GM10847 (cell line): ENCODE measurements around the gene DOCK3.

ENCODE experiments used
- POLR2A ChIP-seq: IDR thresholded peaks from 2 replicates; pipeline ENCODE4 v1.6.1; 2011; ENCODE audit not compliant: insufficient read length; ENCODE audit errors: extremely low read depth

Gene DOCK3

GRCh38 chr3:50644561-50644960 is 30.2 kb upstream of the DOCK3 start:
- TF ChIP-seq POLR2A: no peak

DNA sequence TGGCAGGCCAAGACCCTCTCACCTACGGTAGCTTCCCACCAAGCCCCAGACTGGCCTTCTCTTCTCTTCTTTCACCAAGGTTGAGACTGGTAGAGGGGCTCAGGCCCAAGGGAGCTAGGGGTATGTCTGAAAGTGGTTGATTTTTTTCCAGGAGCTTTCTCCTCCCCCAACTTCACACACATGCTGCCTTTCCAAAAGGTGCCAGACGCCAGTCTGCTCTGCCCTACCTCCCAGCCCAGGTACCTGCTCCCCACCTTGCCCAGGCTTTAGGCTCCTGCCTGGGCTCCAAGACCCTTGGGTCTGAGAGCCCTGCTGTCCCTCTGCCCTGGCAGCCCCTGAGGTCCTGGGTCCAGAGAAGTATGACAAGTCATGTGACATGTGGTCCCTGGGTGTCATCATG is 29.3 kb upstream of the DOCK3 start:
- no peak for TF ChIP-seq POLR2A

DNA sequence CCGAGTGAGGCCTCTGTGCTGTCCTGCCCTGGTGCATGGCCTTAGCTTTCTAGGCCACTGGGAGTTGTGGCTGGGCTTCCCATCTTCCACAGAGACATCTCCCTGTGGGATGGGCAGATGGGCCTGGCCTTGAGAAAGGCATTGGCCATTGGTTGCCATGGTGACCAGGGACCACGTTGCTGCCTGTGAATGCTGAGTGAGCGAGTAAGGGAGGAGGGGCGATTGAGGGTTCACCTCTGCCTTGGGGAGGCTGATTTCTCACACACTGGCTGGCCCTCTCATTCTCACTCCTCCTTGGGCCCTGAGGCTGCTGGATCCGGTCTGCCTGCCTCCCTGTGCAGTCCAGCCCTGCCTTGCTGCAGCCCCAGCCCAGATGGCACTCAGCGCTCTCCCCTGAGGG is 26.4 kb upstream of the DOCK3 start:
- TF ChIP-seq POLR2A: no peak

DNA sequence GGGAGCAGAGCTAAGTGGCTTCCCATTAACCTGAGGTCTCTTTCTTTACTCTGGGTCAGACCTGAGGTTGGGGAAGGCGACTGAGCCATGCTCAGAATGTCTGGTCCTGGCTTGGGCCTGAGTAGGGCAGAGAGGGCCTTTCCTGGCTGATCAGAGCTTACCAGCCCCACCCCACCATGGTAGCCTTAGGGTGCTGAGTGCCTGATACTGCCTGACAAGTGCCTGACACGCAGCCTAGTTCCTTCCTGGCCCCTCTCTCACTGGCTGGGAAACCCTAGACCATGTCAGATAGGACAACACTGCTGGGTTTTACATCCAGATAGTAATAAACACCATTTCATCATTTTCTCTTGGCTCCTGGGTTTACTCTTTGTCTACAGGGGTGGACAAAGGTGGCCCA is 25.8 kb upstream of the DOCK3 start:
- no peak for TF ChIP-seq POLR2A

- TF ChIP-seq POLR2A: no peak
These were observed 25.2 kb upstream of the DOCK3 start for GRCh38 chr3:50649451-50649931.

GRCh38 chr3:50650018-50650417 is 24.7 kb upstream of the DOCK3 start:
- no peak for TF ChIP-seq POLR2A

- TF ChIP-seq POLR2A: no peak
These were observed 23.3 kb upstream of the DOCK3 start for GRCh38 chr3:50651445-50651844.

- no peak for TF ChIP-seq POLR2A
These were observed 22.7 kb upstream of the DOCK3 start for GRCh38 chr3:50651920-50652529.

DNA sequence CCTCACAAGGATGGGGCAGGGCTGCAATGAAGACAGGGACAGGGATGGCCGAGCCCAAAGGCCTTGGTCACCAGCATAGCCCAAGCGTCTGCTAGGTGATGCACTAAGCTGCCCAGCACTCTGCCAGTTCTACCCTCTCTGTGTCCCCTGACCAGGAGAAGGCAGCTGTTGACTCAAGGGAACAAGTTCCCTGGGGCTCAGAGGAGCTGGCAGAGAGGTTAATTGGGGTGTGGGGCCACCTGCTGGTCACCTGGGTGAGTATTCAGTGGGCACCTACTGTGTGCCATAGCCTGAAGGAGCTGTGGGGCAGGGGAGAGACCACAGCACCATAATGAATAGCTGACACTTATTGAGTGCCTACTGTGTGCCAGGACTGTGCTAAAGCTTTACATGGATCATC is 22.0 kb upstream of the DOCK3 start:
- no peak for TF ChIP-seq POLR2A

- no peak for TF ChIP-seq POLR2A
These were observed 20.7 kb upstream of the DOCK3 start for GRCh38 chr3:50653937-50654595.

GRCh38 chr3:50655009-50655830 is 19.5 kb upstream of the DOCK3 start:
- TF ChIP-seq POLR2A: no peak

DNA sequence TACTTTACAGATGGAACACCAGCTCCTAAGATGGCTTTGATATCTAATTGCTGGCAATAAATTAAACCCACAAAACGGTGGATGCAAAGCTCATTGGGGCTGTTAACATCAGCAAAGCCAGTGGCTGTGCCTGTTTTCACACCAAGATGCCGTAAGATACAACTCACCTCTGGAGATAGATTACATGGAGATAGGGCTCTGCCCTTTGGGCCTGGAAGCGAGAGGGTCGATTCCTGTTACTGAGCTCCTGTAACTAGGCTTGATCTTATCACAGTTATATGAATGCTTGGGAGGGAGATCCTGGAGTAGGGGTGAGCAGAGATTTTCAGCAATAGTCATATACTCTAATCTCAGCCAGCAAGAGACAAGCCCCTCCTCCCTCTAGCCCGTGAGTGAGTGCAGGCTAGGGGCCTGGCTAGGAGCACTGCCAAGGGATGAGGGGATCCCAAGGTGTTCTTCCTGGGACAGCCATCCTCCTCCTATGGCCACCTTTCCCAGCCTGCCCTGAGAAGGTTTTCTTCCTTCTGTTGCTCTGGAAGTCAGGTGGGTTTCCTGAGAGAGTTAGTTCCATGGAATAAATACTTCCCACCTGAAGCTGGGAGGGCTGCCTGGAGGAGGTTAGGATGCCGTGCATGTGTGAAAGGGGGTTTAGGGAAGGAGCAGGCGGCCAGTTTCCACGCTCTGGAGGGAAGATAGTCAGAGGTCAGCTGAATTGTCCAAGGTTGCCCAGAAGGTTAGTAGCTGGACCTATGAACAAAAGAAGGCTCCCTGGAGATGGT is 18.1 kb upstream of the DOCK3 start:
- TF ChIP-seq POLR2A: no peak

- no peak for TF ChIP-seq POLR2A
These were observed 17.3 kb upstream of the DOCK3 start for GRCh38 chr3:50657407-50657806.

GRCh38 chr3:50657816-50658215 is 16.9 kb upstream of the DOCK3 start:
- no peak for TF ChIP-seq POLR2A

DNA sequence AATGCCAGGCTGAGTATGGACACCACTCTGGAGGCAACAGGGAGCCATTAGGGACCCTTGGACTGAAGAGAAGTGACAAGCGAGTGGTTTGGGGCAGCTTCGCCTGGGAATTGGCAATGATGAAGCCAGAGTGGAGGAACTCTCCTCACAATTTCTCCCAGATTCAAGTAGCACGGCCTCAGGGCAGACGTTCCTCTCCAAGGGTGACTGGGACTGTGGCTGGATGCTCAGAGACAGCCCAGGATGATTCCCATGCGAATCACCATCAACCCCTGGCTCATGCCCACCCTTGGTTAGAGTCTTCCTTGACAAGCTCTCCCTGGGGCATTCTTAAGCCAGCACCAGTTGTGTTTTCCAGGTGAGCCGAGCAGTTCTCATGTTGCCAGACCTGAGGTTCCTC is 16.3 kb upstream of the DOCK3 start:
- TF ChIP-seq POLR2A: no peak
